ENCODE data around the gene DECR2. TPM values are rescaled to one million over a fixed set of nuclear protein-coding genes. Genes with fewer than 3 reads are reported as not detected.

DECR2 gene
- total and polyA plus RNA-seq, 2 experiments from 2014 or later = 54.5 to 80.5 TPM

- Histone ChIP-seq H2AFZ (no peak overlapping the region), H3K79me2 (peaks cover 4% of the 10 kb centered on the region), H3K4me3 (no peak overlapping the region), H3K36me3 (replicated peaks; ENCODE audit: insufficient read depth, low read depth) (no peaks in the 10 kb centered on the region), H3K9me2 (replicated peaks; ENCODE audit: insufficient read depth) (no peaks in the 10 kb centered on the region), H3K9me3 (ENCODE audit: low read depth) (no peaks in the 10 kb centered on the region), H3K4me2 (no peak overlapping the region), H3K27me3 (no peaks in the 10 kb centered on the region), H4K20me1 (ENCODE audit: insufficient read depth, poor library complexity, severe bottlenecking) (no peaks in the 10 kb centered on the region), H3K27ac (no peak overlapping the region), H3K4me1 (ENCODE audit: insufficient read depth) (peaks cover 4% of the 10 kb centered on the region)
- 95% methylated on average over 31 of the region's 31 CpGs for WGBS (ENCODE audit: low lambda C conversion rate, missing lambda C conversion rate)
- TF ChIP-seq EZH2 (IDR thresholded peaks at IDR 0.05; ENCODE audit: borderline replicate concordance) (no peak), CTCF (IDR thresholded peaks at IDR 0.05; ENCODE audit: poor library complexity) (no peak), EZH2phosphoT487 (IDR thresholded peaks at IDR 0.05; ENCODE audit: low read depth, severe bottlenecking, unreplicated experiment) (no peak)
- DNase-seq (ENCODE audit: low spot score) = no peak
Observed at GRCh38 chr16:371515-372301, 30.0 kb upstream of the DECR2 start.

GRCh38 chr16:372302-372983 is 29.2 kb upstream of the DECR2 start:
- WGBS (ENCODE audit: low lambda C conversion rate, missing lambda C conversion rate) = 96% methylated on average over 18 of the region's 19 CpGs
- Histone ChIP-seq H3K4me2 (no peak overlapping the region), H3K27ac (no peak overlapping the region), H3K36me3 (replicated peaks; ENCODE audit: insufficient read depth, low read depth) (no peaks in the 10 kb centered on the region), H3K9me2 (replicated peaks; ENCODE audit: insufficient read depth) (no peaks in the 10 kb centered on the region), H4K20me1 (ENCODE audit: insufficient read depth, poor library complexity, severe bottlenecking) (no peaks in the 10 kb centered on the region), H3K27me3 (no peaks in the 10 kb centered on the region), H3K9me3 (ENCODE audit: low read depth) (no peaks in the 10 kb centered on the region), H2AFZ (no peak overlapping the region), H3K4me3 (no peak overlapping the region), H3K79me2 (peaks cover 4% of the 10 kb centered on the region), H3K4me1 (ENCODE audit: insufficient read depth) (peaks cover 4% of the 10 kb centered on the region)
- no peak for TF ChIP-seq EZH2 (IDR thresholded peaks at IDR 0.05; ENCODE audit: borderline replicate concordance)
- TF ChIP-seq CTCF (IDR thresholded peaks at IDR 0.05; ENCODE audit: poor library complexity) = no peak
- no peak for TF ChIP-seq EZH2phosphoT487 (IDR thresholded peaks at IDR 0.05; ENCODE audit: low read depth, severe bottlenecking, unreplicated experiment)
- DNase-seq (ENCODE audit: low spot score) = no peak

- TF ChIP-seq EZH2phosphoT487 (IDR thresholded peaks at IDR 0.05; ENCODE audit: low read depth, severe bottlenecking, unreplicated experiment) (no peak), EZH2 (IDR thresholded peaks at IDR 0.05; ENCODE audit: borderline replicate concordance) (no peak), CTCF (IDR thresholded peaks at IDR 0.05; ENCODE audit: poor library complexity) (no peak)
- H3K4me3 ChIP-seq = no peak overlapping the region
- H3K9me3 ChIP-seq (ENCODE audit: low read depth) = no peaks in the 10 kb centered on the region
- H3K4me1 ChIP-seq (ENCODE audit: insufficient read depth) = peaks cover 4% of the 10 kb centered on the region
- peaks cover 4% of the 10 kb centered on the region for H3K79me2 ChIP-seq
- no peaks in the 10 kb centered on the region for H3K36me3 ChIP-seq (replicated peaks; ENCODE audit: insufficient read depth, low read depth)
- no peak overlapping the region for H3K27ac ChIP-seq
- H3K9me2 ChIP-seq (replicated peaks; ENCODE audit: insufficient read depth) = no peaks in the 10 kb centered on the region
- WGBS (ENCODE audit: low lambda C conversion rate, missing lambda C conversion rate) = 98% methylated on average over 5 of the region's 5 CpGs
- DNase-seq (ENCODE audit: low spot score) = no peak
- no peaks in the 10 kb centered on the region for H4K20me1 ChIP-seq (ENCODE audit: insufficient read depth, poor library complexity, severe bottlenecking)
- no peak overlapping the region for H3K4me2 ChIP-seq
- H2AFZ ChIP-seq = no peak overlapping the region
- H3K27me3 ChIP-seq = no peaks in the 10 kb centered on the region
Observed at GRCh38 chr16:373020-373598, 28.6 kb upstream of the DECR2 start.
